OCI-LY3 (cell line): ENCODE results near the gene RTN3.

ENCODE experiments used
- H2AFZ ChIP-seq: fragments of 200-600, 300-600 bp; shearing (Covaris generic); 2 replicates; pipeline ENCODE4 v1.6.0; 2014; ENCODE audit warnings: antibody characterized with exemption, low read depth, low read length
- H3K27ac ChIP-seq: fragments of 200-600, 300-600 bp; sonication (generic); 2 replicates; pipeline ENCODE4 v1.5.1; 2014; ENCODE audit warnings: mild to moderate bottlenecking, low read length, moderate library complexity, mixed read lengths
- H3K27me3 ChIP-seq: fragments of 200-600, 300-600 bp; sonication (generic); 2 replicates; pipeline ENCODE4 v1.6.1; 2014; ENCODE audit warnings: low read depth, low read length, mixed read lengths
- H3K36me3 ChIP-seq: fragments of 200-600, 300-600 bp; sonication (generic); replicated peaks from 2 replicates; pipeline ENCODE3; 2014; ENCODE audit warnings: low read depth, low read length, mixed read lengths
- H3K4me1 ChIP-seq: fragments of 300-600, 200-600 bp; sonication (generic); 2 replicates; pipeline ENCODE4 v1.6.1; 2014; ENCODE audit warnings: low read length, mixed read lengths
- H3K4me2 ChIP-seq: fragments of 200-600, 300-600 bp; sonication (generic); 2 replicates; pipeline ENCODE4 v1.6.1; 2014; ENCODE audit warnings: low read length, mixed read lengths
- H3K4me3 ChIP-seq: fragments of 300-600, 200-600 bp; sonication (generic); 2 replicates; pipeline ENCODE4 v1.5.1; 2014; ENCODE audit warnings: antibody characterized with exemption, mild to moderate bottlenecking, low read length, moderate library complexity
- H3K79me2 ChIP-seq: fragments of 300-600, 200-600 bp; shearing (Covaris generic); 2 replicates; pipeline ENCODE4 v1.6.1; 2014; ENCODE audit warnings: mild to moderate bottlenecking, low read length, mixed read lengths
- H3K9ac ChIP-seq: fragments of 300-600, 200-600 bp; shearing (Covaris generic); 2 replicates; pipeline ENCODE4 v1.6.0; 2014; ENCODE audit warnings: mild to moderate bottlenecking, low read length, moderate library complexity
- H3K9me3 ChIP-seq: fragments of 200-600, 300-600 bp; shearing (Covaris generic); 2 replicates; pipeline ENCODE4 v1.6.1; 2014; ENCODE audit warnings: low read length, mixed read lengths; ENCODE audit not compliant: insufficient read depth
- H4K20me1 ChIP-seq: fragments of 200-600, 300-600 bp; sonication (generic); 2 replicates; pipeline ENCODE4 v1.6.1; 2016; ENCODE audit warnings: low read length, mixed read lengths; ENCODE audit not compliant: insufficient read depth
- CTCF ChIP-seq: fragments of 200-600, 300-600 bp; sonication (generic); IDR thresholded peaks from 2 replicates; pipeline ENCODE4 v1.5.1; 2014; ENCODE audit warnings: antibody characterized with exemption, low read length, low read depth
- EZH2phosphoT487 ChIP-seq: fragments of 200-600 bp; shearing (Covaris generic); IDR thresholded peaks from 2 replicates; pipeline ENCODE4 v1.6.1; 2018; ENCODE audit warnings: antibody characterized with exemption, mixed run types, low read depth

The RTN3 gene

GRCh38 chr11:63756919-63757761, 75.8 kb downstream of the RTN3 start:
- no peak overlapping the region for H3K27ac ChIP-seq

GRCh38 chr11:63760487-63761079, 79.3 kb downstream of the RTN3 start:
- Histone ChIP-seq H2AFZ (no peak overlapping the region), H3K27ac (no peak overlapping the region), H3K36me3 (peaks cover 7% of the 10 kb centered on the region), H3K9ac (no peak overlapping the region), H4K20me1 (no peaks in the 10 kb centered on the region), H3K9me3 (no peaks in the 10 kb centered on the region), H3K79me2 (no peaks in the 10 kb centered on the region), H3K4me1 (no peaks in the 10 kb centered on the region), H3K4me3 (no peak overlapping the region), H3K27me3 (no peaks in the 10 kb centered on the region), H3K4me2 (no peak overlapping the region)
- no peak for TF ChIP-seq EZH2phosphoT487
- no peak for TF ChIP-seq CTCF

More at GRCh38 chr11:63756919-63757761, 75.8 kb downstream of the RTN3 start:
- Histone ChIP-seq H3K4me1 (no peaks in the 10 kb centered on the region), H2AFZ (no peak overlapping the region), H3K4me3 (no peak overlapping the region), H4K20me1 (no peaks in the 10 kb centered on the region), H3K27me3 (no peaks in the 10 kb centered on the region), H3K79me2 (no peaks in the 10 kb centered on the region), H3K4me2 (no peak overlapping the region), H3K9ac (no peak overlapping the region), H3K9me3 (no peaks in the 10 kb centered on the region), H3K36me3 (peaks cover 12% of the 10 kb centered on the region)
- TF ChIP-seq EZH2phosphoT487: no peak
- TF ChIP-seq CTCF: no peak

GRCh38 chr11:63761188-63761587, 79.9 kb downstream of the RTN3 start:
- no peaks in the 10 kb centered on the region for H3K27me3 ChIP-seq
- H3K4me1 ChIP-seq: no peaks in the 10 kb centered on the region
- H3K4me2 ChIP-seq: no peak overlapping the region
- TF ChIP-seq EZH2phosphoT487 (no peak), CTCF (no peak)
- H3K9me3 ChIP-seq: no peaks in the 10 kb centered on the region
- no peak overlapping the region for H2AFZ ChIP-seq
- H3K9ac ChIP-seq: no peak overlapping the region
- no peak overlapping the region for H3K4me3 ChIP-seq
- H4K20me1 ChIP-seq: peaks cover 3% of the 10 kb centered on the region; the same call in 1 of the 2 replicates
- H3K36me3 ChIP-seq: peaks cover 7% of the 10 kb centered on the region
- H3K27ac ChIP-seq: no peak overlapping the region
- H3K79me2 ChIP-seq: peaks cover 3% of the 10 kb centered on the region; the same call in 1 of the 2 replicates

- Histone ChIP-seq H3K4me1 (peaks cover 5% of the 10 kb centered on the region), H3K4me3 (no peak overlapping the region), H3K9ac (no peak overlapping the region), H3K4me2 (no peak overlapping the region), H3K27ac (no peak overlapping the region), H3K27me3 (no peaks in the 10 kb centered on the region), H4K20me1 (peaks cover 12% of the 10 kb centered on the region), H3K9me3 (no peaks in the 10 kb centered on the region), H2AFZ (no peak overlapping the region), H3K36me3 (peaks cover 7% of the 10 kb centered on the region), H3K79me2 (peaks cover 12% of the 10 kb centered on the region)
- no peak for TF ChIP-seq CTCF
Observed at GRCh38 chr11:63761931-63762653, 80.8 kb downstream of the RTN3 start.
